ENCODE results near the gene ELAVL3.

DNA sequence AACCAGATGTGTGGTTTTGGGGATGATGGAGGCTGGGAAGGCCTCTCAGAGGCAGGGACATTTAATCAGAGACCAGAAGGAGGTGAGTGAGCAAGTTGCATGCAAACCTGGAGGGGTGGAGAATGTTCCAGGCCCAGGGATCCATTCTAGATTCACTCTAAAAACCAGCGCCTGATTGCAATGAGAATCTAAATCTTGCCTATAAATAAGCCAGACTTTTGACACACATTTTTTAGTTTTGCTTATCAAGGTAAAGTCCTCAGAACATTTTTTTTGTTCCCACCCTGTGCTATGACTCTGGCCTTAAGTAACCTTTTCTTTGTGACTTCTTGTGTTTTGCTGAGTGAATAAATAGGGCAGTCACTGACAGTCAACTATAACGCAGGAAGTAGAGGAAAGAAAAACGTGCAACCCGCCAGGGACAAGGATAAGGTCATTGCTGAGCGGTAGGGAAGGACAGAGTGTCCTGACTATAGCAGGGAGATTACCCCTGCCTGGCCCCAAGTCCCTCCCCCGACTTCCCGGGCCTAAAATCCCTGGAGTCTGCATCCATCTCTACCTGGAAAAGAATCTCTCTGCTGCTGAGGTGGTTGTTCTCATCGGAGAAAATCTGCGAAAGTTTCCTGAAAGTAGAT, 76.1 kb downstream of the ELAVL3 start:
- TF ChIP-seq, protein P1, sequence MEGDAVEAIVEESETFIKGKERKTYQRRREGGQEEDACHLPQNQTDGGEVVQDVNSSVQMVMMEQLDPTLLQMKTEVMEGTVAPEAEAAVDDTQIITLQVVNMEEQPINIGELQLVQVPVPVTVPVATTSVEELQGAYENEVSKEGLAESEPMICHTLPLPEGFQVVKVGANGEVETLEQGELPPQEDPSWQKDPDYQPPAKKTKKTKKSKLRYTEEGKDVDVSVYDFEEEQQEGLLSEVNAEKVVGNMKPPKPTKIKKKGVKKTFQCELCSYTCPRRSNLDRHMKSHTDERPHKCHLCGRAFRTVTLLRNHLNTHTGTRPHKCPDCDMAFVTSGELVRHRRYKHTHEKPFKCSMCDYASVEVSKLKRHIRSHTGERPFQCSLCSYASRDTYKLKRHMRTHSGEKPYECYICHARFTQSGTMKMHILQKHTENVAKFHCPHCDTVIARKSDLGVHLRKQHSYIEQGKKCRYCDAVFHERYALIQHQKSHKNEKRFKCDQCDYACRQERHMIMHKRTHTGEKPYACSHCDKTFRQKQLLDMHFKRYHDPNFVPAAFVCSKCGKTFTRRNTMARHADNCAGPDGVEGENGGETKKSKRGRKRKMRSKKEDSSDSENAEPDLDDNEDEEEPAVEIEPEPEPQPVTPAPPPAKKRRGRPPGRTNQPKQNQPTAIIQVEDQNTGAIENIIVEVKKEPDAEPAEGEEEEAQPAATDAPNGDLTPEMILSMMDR (IDR thresholded peaks at IDR 0.05): no peak
- no peak for TF ChIP-seq KAT7 (CRISPR knock-in tag; IDR thresholded peaks at IDR 0.05; ENCODE audit: borderline replicate concordance)
- TF ChIP-seq RELA (CRISPR knock-in tag; IDR thresholded peaks at IDR 0.05; ENCODE audit: borderline replicate concordance): no peak

Data from WTC11 (cell line).